SK-N-MC (cell line): ENCODE data around the gene RPS26.

Source experiments
- EZH2 ChIP-seq: fragments of 200-600 bp; sonication (generic); IDR thresholded peaks from one replicate; pipeline ENCODE4 v1.6.1; 2017; ENCODE audit warnings: antibody characterized with exemption
- FOXP2 ChIP-seq: optimal IDR thresholded peaks from 2 replicates; pipeline ENCODE3; 2011; ENCODE audit warnings: mild to moderate bottlenecking, moderate library complexity; ENCODE audit not compliant: insufficient read depth; ENCODE audit errors: extremely low read length, control extremely low read depth

- TF ChIP-seq EZH2 (no peak), FOXP2 (no peak)
These were observed 1.1 kb downstream of the RPS26 start for GRCh38 chr12:56042843-56043242.
